Spleen (tissue), 7 donors: ENCODE measurements around the gene ZNF189.

Source experiments
- POLR2A ChIP-seq, 3 donors: fragments of 450-650 bp; IDR thresholded peaks; one replicate each; pipeline ENCODE4 v1.5.1; 2017; ENCODE audit warnings: antibody characterized with exemption in 3 of 3, mild to moderate bottlenecking in 1 of 3
- TF ChIP-seq, protein P1 (sequence below), 11 experiments: fragments of 200-600 bp in 7 of 11; fragments of 450-650 bp in 4 of 11; sonication (generic) in 4 of 11; IDR thresholded peaks in 8 of 11; conservative IDR thresholded peaks in 3 of 11; 1 replicate in 7 of 11; 2 replicates in 4 of 11; pipeline versions ENCODE4 v1.4.0 to v1.8.0; 2016 to 2021; ENCODE audit warnings: antibody characterized with exemption in 11 of 11, inconsistent platforms in 4 of 11, mild to moderate bottlenecking in 1 of 11
- donor health status: DM: no; HTN: no; CAD: no; lungs with moderate emphysema.
- donor health status: DM: no; HTN: no; CAD: no.
- donor health status: DM: no; HTN: no; CAD: no.

DNA sequence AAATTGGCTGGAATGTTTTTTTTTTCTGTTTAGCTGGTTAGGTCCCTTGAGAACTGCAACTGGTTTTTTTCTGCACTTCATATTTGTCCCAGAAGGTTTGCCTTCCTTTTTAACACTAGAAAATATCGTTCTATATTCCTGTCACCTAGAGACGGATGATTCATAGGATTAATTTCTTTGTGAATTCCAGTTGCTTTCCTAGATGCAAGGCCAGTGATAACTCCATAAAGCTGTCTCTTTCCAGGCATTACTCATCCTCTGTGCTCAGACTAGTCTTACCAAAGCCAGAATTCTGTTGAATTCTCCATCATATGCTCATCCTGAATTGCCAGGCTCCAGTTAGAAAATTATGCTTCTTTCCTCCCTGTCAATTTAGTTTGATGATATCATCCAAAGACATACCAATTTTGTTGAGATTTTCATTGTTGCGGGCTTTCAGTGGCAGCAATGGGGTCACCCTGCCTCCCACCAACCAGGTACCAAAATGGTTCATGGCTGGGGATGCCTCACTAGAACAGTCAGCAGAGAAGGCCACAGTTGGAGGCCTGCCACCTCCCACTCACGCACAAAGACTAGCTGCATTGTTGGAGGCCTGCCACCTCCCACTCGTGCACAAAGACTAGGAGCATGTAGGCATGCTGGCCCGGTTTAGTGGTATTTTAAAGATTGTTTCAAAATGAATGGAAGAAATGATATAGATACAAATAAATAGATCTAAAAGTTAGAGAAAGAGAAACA, 22.4 kb upstream of the ZNF189 start:
- no peak for TF ChIP-seq POLR2A (IDR thresholded peaks at IDR 0.05)
- TF ChIP-seq, protein P1, sequence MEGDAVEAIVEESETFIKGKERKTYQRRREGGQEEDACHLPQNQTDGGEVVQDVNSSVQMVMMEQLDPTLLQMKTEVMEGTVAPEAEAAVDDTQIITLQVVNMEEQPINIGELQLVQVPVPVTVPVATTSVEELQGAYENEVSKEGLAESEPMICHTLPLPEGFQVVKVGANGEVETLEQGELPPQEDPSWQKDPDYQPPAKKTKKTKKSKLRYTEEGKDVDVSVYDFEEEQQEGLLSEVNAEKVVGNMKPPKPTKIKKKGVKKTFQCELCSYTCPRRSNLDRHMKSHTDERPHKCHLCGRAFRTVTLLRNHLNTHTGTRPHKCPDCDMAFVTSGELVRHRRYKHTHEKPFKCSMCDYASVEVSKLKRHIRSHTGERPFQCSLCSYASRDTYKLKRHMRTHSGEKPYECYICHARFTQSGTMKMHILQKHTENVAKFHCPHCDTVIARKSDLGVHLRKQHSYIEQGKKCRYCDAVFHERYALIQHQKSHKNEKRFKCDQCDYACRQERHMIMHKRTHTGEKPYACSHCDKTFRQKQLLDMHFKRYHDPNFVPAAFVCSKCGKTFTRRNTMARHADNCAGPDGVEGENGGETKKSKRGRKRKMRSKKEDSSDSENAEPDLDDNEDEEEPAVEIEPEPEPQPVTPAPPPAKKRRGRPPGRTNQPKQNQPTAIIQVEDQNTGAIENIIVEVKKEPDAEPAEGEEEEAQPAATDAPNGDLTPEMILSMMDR (IDR thresholded peaks at IDR 0.05 in 8 of 11, conservative IDR thresholded peaks at IDR 0.05 in 3 of 11): no peak
